HepG2 (cell line): ENCODE measurements around the gene SP5. TPM values are rescaled to one million over a fixed set of nuclear protein-coding genes. Genes with fewer than 3 reads are reported as not detected.

Source experiments
- AKAP8 ChIP-seq: sonication (generic); formaldehyde crosslinking; IDR thresholded peaks from 2 replicates; pipeline ENCODE4 v1.5.1; 2020; ENCODE audit warnings: mild to moderate bottlenecking, missing genetic modification reagents
- ASH2L ChIP-seq: fragments of 300-600, 200-600 bp; sonication (generic); IDR thresholded peaks from 2 replicates; pipeline ENCODE4 v1.7.0; 2017; ENCODE audit warnings: low read depth, mild to moderate bottlenecking, moderate library complexity, mixed read lengths, low read length; ENCODE audit not compliant: insufficient read length
- ATAD3A ChIP-seq: sonication (generic); formaldehyde crosslinking; IDR thresholded peaks from 2 replicates; pipeline ENCODE4 v1.4.0; 2020; ENCODE audit warnings: missing genetic modification reagents
- CENPX ChIP-seq: sonication (generic); formaldehyde crosslinking; IDR thresholded peaks from 2 replicates; pipeline ENCODE4 v1.9.0; 2021; ENCODE audit warnings: mild to moderate bottlenecking, missing genetic modification reagents, moderate library complexity
- FOXK2 ChIP-seq: fragments of 450-650 bp; IDR thresholded peaks from 2 replicates; pipeline ENCODE4 v1.6.1; 2016
- HDAC1 ChIP-seq: sonication (generic); formaldehyde crosslinking; IDR thresholded peaks from 2 replicates; pipeline ENCODE4 v1.5.1; 2020; ENCODE audit warnings: mild to moderate bottlenecking, missing genetic modification reagents
- HDAC2 ChIP-seq: sonication (generic); formaldehyde crosslinking; IDR thresholded peaks from 2 replicates; pipeline ENCODE4 v1.4.0; 2020; ENCODE audit warnings: missing genetic modification reagents
- MBNL3 ChIP-seq: fragments of 250-450 bp; sonication (Bioruptor Pico); conservative IDR thresholded peaks from 2 replicates; pipeline ENCODE4 v1.8.0; 2022; ENCODE audit warnings: mild to moderate bottlenecking, inconsistent platforms
- NFKB2 ChIP-seq: sonication (generic); formaldehyde crosslinking; IDR thresholded peaks from 2 replicates; pipeline ENCODE4 v1.4.0; 2020; ENCODE audit warnings: missing genetic modification reagents, borderline replicate concordance
- RBAK ChIP-seq: sonication (generic); formaldehyde crosslinking; IDR thresholded peaks from 2 replicates; pipeline ENCODE4 v1.5.1; 2020; ENCODE audit warnings: mild to moderate bottlenecking, missing genetic modification reagents
- SRF ChIP-seq: IDR thresholded peaks from 2 replicates; pipeline ENCODE4 v1.6.1; 2011; ENCODE audit warnings: mild to moderate bottlenecking, low read depth, low read length, moderate library complexity
- SRSF1 ChIP-seq: fragments of 200-400 bp; formaldehyde crosslinking; optimal IDR thresholded peaks from 2 replicates; pipeline ENCODE3; 2017; ENCODE audit warnings: mild to moderate bottlenecking, low read depth, low read length, moderate library complexity
- ZKSCAN5 ChIP-seq: sonication (generic); formaldehyde crosslinking; IDR thresholded peaks from 2 replicates; pipeline ENCODE4 v1.5.1; 2020; ENCODE audit warnings: mild to moderate bottlenecking, missing genetic modification reagents
- ZNF451 ChIP-seq: sonication (generic); formaldehyde crosslinking; IDR thresholded peaks from 2 replicates; pipeline ENCODE4 v1.5.0; 2020; ENCODE audit warnings: mild to moderate bottlenecking, missing genetic modification reagents
- polyA plus RNA-seq, 8 experiments: library from polyadenylated mRNA; depleted of rRNA in 3 of 8; stranded (reverse) in 7 of 8; unstranded in 1 of 8; fragments of >200 nt; fragmentation: Illumina TruSeq in 4 of 8; extraction: Trizol in 4 of 8; gene quantifications; 2 replicates each; pipeline versions ENCODE4 v1.2.1 to v1.2.3, GENCODE V29; 2011 to 2016; ENCODE audit warnings: low read depth in 4 of 8, missing spikeins in 1 of 8, mixed read lengths in 1 of 8; ENCODE audit not compliant: insufficient read depth in 1 of 8
- total RNA-seq, 5 experiments: library from RNA; depleted of rRNA; stranded (reverse); fragments of >200 nt; fragmentation: Illumina TruSeq; extraction: Trizol; gene quantifications; 2 replicates each; pipeline ENCODE4 v1.2.3, GENCODE V29; 2016; ENCODE audit warnings: low read depth in 1 of 5
- TF ChIP-seq, protein P1 (sequence below): sonication (generic); formaldehyde crosslinking; IDR thresholded peaks from 2 replicates; pipeline ENCODE4 v1.5.0; 2020; ENCODE audit warnings: mild to moderate bottlenecking, missing genetic modification reagents, borderline replicate concordance
- TF ChIP-seq, protein P2 (sequence below): IDR thresholded peaks from 2 replicates; pipeline ENCODE4 v1.6.1; 2016; ENCODE audit warnings: missing genetic modification reagents, missing compliant biosample characterization
- TF ChIP-seq, protein P3 (sequence below): sonication (generic); formaldehyde crosslinking; IDR thresholded peaks from 2 replicates; pipeline ENCODE4 v1.4.0; 2020; ENCODE audit warnings: missing genetic modification reagents
- TF ChIP-seq, protein P4 (sequence below): IDR thresholded peaks from 2 replicates; pipeline ENCODE4 v1.6.1; 2016; ENCODE audit warnings: missing compliant biosample characterization, missing genetic modification reagents, borderline replicate concordance
- TF ChIP-seq, protein P5 (sequence below): sonication (generic); formaldehyde crosslinking; IDR thresholded peaks from 2 replicates; pipeline ENCODE4 v1.5.0; 2020; ENCODE audit warnings: missing genetic modification reagents
- TF ChIP-seq, protein P6 (sequence below): sonication (generic); formaldehyde crosslinking; IDR thresholded peaks from 2 replicates; pipeline ENCODE4 v1.5.0; 2020; ENCODE audit warnings: mild to moderate bottlenecking, low read depth, missing genetic modification reagents, borderline replicate concordance

Gene SP5
- total and polyA plus RNA-seq, 2 of the 13 experiments (the other 11 are each of a cell fraction or from before 2014, with no cell fraction given) = 50.8 to 119 TPM

DNA sequence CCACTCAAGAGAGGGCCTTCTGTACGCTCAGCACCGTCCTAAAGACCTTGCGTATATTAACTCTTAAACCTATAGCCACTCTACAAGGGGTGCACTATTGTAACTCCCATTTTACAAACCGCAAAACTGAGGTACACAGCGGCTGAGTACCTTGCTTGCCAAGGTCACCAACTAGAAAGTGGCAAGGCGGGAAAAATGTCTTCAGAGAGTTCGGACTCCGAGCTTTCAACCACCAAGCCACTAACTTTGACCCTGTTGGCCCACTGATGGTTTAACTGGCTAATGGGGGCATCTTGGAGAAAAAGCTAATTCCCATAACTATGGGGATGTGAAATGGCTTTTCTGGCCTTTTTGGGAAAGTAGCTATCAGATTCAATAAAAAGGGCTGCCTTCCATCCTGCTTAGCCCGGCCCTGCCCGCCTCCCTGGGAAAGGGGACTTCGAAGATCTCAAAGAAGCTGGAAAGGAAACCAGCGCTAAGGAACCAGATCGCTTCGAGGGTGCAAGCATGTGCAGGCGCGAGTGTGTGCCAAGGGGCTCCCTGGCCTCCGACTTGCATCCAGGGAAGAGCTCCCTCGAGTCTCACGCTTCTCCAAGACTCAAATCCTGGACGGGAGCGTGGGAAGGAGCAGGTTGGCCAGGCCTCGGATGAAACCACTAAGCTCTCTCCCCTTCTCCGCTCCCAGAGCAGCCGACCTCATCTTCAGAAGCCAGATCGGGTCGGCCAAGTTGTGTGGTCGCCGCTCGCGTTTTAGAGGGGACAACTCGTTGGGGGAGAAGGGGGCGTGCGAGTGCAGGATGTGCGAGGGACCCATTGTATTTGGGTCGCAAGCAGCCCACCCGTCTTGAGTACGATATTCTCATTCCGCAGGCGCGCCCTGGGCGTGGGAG lies 2.2 kb upstream of the SP5 start (continued):
- TF ChIP-seq, protein P1, sequence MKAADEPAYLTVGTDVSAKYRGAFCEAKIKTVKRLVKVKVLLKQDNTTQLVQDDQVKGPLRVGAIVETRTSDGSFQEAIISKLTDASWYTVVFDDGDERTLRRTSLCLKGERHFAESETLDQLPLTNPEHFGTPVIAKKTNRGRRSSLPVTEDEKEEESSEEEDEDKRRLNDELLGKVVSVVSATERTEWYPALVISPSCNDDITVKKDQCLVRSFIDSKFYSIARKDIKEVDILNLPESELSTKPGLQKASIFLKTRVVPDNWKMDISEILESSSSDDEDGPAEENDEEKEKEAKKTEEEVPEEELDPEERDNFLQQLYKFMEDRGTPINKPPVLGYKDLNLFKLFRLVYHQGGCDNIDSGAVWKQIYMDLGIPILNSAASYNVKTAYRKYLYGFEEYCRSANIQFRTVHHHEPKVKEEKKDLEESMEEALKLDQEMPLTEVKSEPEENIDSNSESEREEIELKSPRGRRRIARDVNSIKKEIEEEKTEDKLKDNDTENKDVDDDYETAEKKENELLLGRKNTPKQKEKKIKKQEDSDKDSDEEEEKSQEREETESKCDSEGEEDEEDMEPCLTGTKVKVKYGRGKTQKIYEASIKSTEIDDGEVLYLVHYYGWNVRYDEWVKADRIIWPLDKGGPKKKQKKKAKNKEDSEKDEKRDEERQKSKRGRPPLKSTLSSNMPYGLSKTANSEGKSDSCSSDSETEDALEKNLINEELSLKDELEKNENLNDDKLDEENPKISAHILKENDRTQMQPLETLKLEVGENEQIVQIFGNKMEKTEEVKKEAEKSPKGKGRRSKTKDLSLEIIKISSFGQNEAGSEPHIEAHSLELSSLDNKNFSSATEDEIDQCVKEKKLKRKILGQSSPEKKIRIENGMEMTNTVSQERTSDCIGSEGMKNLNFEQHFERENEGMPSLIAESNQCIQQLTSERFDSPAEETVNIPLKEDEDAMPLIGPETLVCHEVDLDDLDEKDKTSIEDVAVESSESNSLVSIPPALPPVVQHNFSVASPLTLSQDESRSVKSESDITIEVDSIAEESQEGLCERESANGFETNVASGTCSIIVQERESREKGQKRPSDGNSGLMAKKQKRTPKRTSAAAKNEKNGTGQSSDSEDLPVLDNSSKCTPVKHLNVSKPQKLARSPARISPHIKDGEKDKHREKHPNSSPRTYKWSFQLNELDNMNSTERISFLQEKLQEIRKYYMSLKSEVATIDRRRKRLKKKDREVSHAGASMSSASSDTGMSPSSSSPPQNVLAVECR (CRISPR knock-in tag) = no peak
- TF ChIP-seq, protein P2, sequence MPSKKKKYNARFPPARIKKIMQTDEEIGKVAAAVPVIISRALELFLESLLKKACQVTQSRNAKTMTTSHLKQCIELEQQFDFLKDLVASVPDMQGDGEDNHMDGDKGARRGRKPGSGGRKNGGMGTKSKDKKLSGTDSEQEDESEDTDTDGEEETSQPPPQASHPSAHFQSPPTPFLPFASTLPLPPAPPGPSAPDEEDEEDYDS (CRISPR knock-in tag) = no peak
- TF ChIP-seq, protein P3, sequence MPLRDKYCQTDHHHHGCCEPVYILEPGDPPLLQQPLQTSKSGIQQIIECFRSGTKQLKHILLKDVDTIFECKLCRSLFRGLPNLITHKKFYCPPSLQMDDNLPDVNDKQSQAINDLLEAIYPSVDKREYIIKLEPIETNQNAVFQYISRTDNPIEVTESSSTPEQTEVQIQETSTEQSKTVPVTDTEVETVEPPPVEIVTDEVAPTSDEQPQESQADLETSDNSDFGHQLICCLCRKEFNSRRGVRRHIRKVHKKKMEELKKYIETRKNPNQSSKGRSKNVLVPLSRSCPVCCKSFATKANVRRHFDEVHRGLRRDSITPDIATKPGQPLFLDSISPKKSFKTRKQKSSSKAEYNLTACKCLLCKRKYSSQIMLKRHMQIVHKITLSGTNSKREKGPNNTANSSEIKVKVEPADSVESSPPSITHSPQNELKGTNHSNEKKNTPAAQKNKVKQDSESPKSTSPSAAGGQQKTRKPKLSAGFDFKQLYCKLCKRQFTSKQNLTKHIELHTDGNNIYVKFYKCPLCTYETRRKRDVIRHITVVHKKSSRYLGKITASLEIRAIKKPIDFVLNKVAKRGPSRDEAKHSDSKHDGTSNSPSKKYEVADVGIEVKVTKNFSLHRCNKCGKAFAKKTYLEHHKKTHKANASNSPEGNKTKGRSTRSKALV (CRISPR knock-in tag) = 0 out of 2 replicates have a peak, but pooled peaks have one; percentile 3
- no peak for TF ChIP-seq AKAP8 (CRISPR knock-in tag)
- no peak for TF ChIP-seq ASH2L
- TF ChIP-seq CENPX = no peak
- TF ChIP-seq SRSF1 = peak; percentile 31
- no peak for TF ChIP-seq RBAK (CRISPR knock-in tag)
- no peak for TF ChIP-seq HDAC1 (CRISPR knock-in tag)
- TF ChIP-seq HDAC2 (CRISPR knock-in tag) = no peak
- no peak; the same call in 1 of the 2 replicates for TF ChIP-seq ZNF451 (CRISPR knock-in tag)
- TF ChIP-seq, protein P4, sequence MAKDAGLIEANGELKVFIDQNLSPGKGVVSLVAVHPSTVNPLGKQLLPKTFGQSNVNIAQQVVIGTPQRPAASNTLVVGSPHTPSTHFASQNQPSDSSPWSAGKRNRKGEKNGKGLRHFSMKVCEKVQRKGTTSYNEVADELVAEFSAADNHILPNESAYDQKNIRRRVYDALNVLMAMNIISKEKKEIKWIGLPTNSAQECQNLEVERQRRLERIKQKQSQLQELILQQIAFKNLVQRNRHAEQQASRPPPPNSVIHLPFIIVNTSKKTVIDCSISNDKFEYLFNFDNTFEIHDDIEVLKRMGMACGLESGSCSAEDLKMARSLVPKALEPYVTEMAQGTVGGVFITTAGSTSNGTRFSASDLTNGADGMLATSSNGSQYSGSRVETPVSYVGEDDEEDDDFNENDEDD (CRISPR knock-in tag) = no peak
- TF ChIP-seq NFKB2 = no peak
- TF ChIP-seq, protein P5, sequence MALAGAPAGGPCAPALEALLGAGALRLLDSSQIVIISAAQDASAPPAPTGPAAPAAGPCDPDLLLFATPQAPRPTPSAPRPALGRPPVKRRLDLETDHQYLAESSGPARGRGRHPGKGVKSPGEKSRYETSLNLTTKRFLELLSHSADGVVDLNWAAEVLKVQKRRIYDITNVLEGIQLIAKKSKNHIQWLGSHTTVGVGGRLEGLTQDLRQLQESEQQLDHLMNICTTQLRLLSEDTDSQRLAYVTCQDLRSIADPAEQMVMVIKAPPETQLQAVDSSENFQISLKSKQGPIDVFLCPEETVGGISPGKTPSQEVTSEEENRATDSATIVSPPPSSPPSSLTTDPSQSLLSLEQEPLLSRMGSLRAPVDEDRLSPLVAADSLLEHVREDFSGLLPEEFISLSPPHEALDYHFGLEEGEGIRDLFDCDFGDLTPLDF (CRISPR knock-in tag) = no peak
- TF ChIP-seq ATAD3A = no peak; the same call in 1 of the 2 replicates
- TF ChIP-seq FOXK2 = no peak
- TF ChIP-seq, protein P6, sequence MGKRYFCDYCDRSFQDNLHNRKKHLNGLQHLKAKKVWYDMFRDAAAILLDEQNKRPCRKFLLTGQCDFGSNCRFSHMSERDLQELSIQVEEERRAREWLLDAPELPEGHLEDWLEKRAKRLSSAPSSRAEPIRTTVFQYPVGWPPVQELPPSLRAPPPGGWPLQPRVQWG (CRISPR knock-in tag) = no peak
- TF ChIP-seq MBNL3 (CRISPR knock-in tag) = no peak
- no peak for TF ChIP-seq SRF
- no peak for TF ChIP-seq ZKSCAN5 (CRISPR knock-in tag)
